Activated CD4-positive, alpha-beta T cell treated with anti-CD3 and anti-CD28 coated beads, Interleukin-2, amount 50 U/mL, for 4 hours (primary cell): ENCODE results near the gene IL2RA.

Source experiments
- DNase-seq, 2 experiments: peaks; one replicate each; pipeline ENCODE4 v3.0.0-alpha.2; 2020

The IL2RA gene

GRCh38 chr10:6037422-6037821 lies 24.7 kb downstream of the IL2RA start:
- DNase-seq, result no peak

- DNase-seq, result peak in 1 of 2 experiments; percentile 47
These were observed 25.3 kb downstream of the IL2RA start for GRCh38 chr10:6036861-6037321.

GRCh38 chr10:6035931-6036575 lies 26.1 kb downstream of the IL2RA start:
- no peak for DNase-seq

GRCh38 chr10:6035101-6035834 lies 26.9 kb downstream of the IL2RA start:
- no peak for DNase-seq

- no peak for DNase-seq
These were observed 27.8 kb downstream of the IL2RA start for GRCh38 chr10:6034371-6034770.

GRCh38 chr10:6033954-6034353 lies 28.2 kb downstream of the IL2RA start:
- no peak for DNase-seq

GRCh38 chr10:6030940-6031339 lies 31.2 kb downstream of the IL2RA start:
- no peak for DNase-seq

- DNase-seq, result no peak
These were observed 31.9 kb downstream of the IL2RA start for GRCh38 chr10:6030217-6030616.

- DNase-seq, result no peak
These were observed 34.2 kb downstream of the IL2RA start for GRCh38 chr10:6027929-6028328.

GRCh38 chr10:6025683-6026255 lies 36.4 kb downstream of the IL2RA start:
- no peak for DNase-seq

GRCh38 chr10:6024334-6024682 lies 37.9 kb downstream of the IL2RA start:
- no peak for DNase-seq

- no peak for DNase-seq
These were observed 38.4 kb downstream of the IL2RA start for GRCh38 chr10:6023661-6024333.

- no peak for DNase-seq
These were observed 39.5 kb downstream of the IL2RA start for GRCh38 chr10:6022660-6023059.

GRCh38 chr10:6020826-6021225 lies 41.3 kb downstream of the IL2RA start:
- no peak for DNase-seq

GRCh38 chr10:6019796-6020195 lies 42.4 kb downstream of the IL2RA start:
- DNase-seq, result no peak

GRCh38 chr10:6019010-6019782 lies 43.0 kb downstream of the IL2RA start:
- DNase-seq, result no peak

- no peak for DNase-seq
These were observed 43.7 kb downstream of the IL2RA start for GRCh38 chr10:6018422-6018821.

GRCh38 chr10:6017781-6018354 lies 44.3 kb downstream of the IL2RA start:
- DNase-seq, result no peak

GRCh38 chr10:6014241-6014761 lies 47.9 kb downstream of the IL2RA start:
- peak; percentile 56 to 64 for DNase-seq

- DNase-seq, result no peak
These were observed 48.6 kb downstream of the IL2RA start for GRCh38 chr10:6013413-6014192.

- no peak for DNase-seq
These were observed 49.9 kb downstream of the IL2RA start for GRCh38 chr10:6012121-6012905.
